Measurements from ENCODE around the gene TRPM1. TPM values are rescaled to one million over a fixed set of nuclear protein-coding genes. Genes with fewer than 3 reads are reported as not detected.

Gene TRPM1
- total RNA-seq, 1 experiment from 2014 or later = 0.77 TPM

- TF ChIP-seq STAT6 (CRISPR knock-in tag; conservative IDR thresholded peaks at IDR 0.05; ENCODE audit: low read depth) (no peak), TP53 (CRISPR knock-in tag; IDR thresholded peaks at IDR 0.05) (no peak), ATF3 (CRISPR knock-in tag; conservative IDR thresholded peaks at IDR 0.05) (no peak), RELA (CRISPR knock-in tag; IDR thresholded peaks at IDR 0.05; ENCODE audit: borderline replicate concordance) (no peak), NFATC4 (CRISPR knock-in tag; IDR thresholded peaks at IDR 0.05) (no peak), NFYB (CRISPR knock-in tag; conservative IDR thresholded peaks at IDR 0.05; ENCODE audit: low read depth) (no peak), IRF2 (CRISPR knock-in tag; IDR thresholded peaks at IDR 0.05; ENCODE audit: borderline replicate concordance, low read depth) (no peak), CDX4 (CRISPR knock-in tag; IDR thresholded peaks at IDR 0.05; ENCODE audit: borderline replicate concordance) (no peak), AR (CRISPR knock-in tag; IDR thresholded peaks at IDR 0.05) (no peak)
Measured at GRCh38 chr15:31116423-31117030, 15.0 kb upstream of the TRPM1 start (continued).

- DNase-seq (ENCODE audit: low spot score) (no peak), ATAC-seq (no peak)
- Mint-ChIP-seq H3K27me3 (ENCODE audit: low read depth) (no peaks in the 10 kb centered on the region), H3K36me3 (peaks cover 8% of the 10 kb centered on the region), H3K9me3 (peaks cover 21% of the 10 kb centered on the region), H3K27ac (no peak overlapping the region), H3K4me1 (no peaks in the 10 kb centered on the region), H3K4me3 (no peak overlapping the region)
- TF ChIP-seq ZSCAN18 (CRISPR knock-in tag; IDR thresholded peaks at IDR 0.05) (no peak), E2F5 (CRISPR knock-in tag; IDR thresholded peaks at IDR 0.05) (no peak), KAT7 (CRISPR knock-in tag; IDR thresholded peaks at IDR 0.05; ENCODE audit: borderline replicate concordance) (no peak), CTCF (IDR thresholded peaks at IDR 0.05) (no peak)
- POLR2A ChIA-PET = no interaction called here
- CTCF ChIA-PET = interaction anchor here (2.3 kb wide), 1 partner anchor 17 kb away, joined by 25 read pairs; no protein-coding TSS in a partner anchor
Measured at GRCh38 chr15:31111091-31111647, 9.6 kb upstream of the TRPM1 start.

Data from WTC11 (cell line).